Activated naive CD4-positive, alpha-beta T cell treated with anti-CD3 and anti-CD28 coated beads, Interleukin-2, amount 10 ng/mL, durations not matched to agents 7 days and 5 days (primary cell): Measurements from ENCODE around the gene DDX39A.
A peak's percentile ranks its signal among the peaks of the same experiment; 100 is the strongest.
"Not testable (repeated sequence)": the region's sequence is repeated elsewhere in the genome, so short reads cannot be mapped to it uniquely, and the experiment has no call there.

Experiments used
- CTCF ChIA-PET: fragments of 350-600 bp; sonication (Branson Sonifier 250); formaldehyde crosslinking; loops from one replicate; lab custom pipeline; 2021; ENCODE audit warnings: antibody characterized with exemption; lab: Charles Lee
- DNase-seq: peaks from one replicate; pipeline ENCODE4 v3.0.0-alpha.2; 2020
- H3K27ac Mint-ChIP-seq: one replicate; pipeline ENCODE4 v1.8.0; 2021; ENCODE audit warnings: mild to moderate bottlenecking, moderate library complexity, mixed read lengths
- H3K27me3 Mint-ChIP-seq: one replicate; pipeline ENCODE4 v1.8.0; 2021; ENCODE audit warnings: mild to moderate bottlenecking, mixed read lengths
- H3K36me3 Mint-ChIP-seq: one replicate; pipeline ENCODE4 v1.8.0; 2021; ENCODE audit warnings: mixed read lengths
- H3K4me1 Mint-ChIP-seq: one replicate; pipeline ENCODE4 v1.8.0; 2021; ENCODE audit warnings: mixed read lengths
- H3K4me3 Mint-ChIP-seq: one replicate; pipeline ENCODE4 v1.8.0; 2021; ENCODE audit warnings: mild to moderate bottlenecking, moderate library complexity, mixed read lengths
- H3K9me3 Mint-ChIP-seq: one replicate; pipeline ENCODE4 v1.8.0; 2021; ENCODE audit warnings: mixed read lengths

The DDX39A gene

GRCh38 chr19:14409146-14410023 lies 9.8 kb downstream of the DDX39A start:
- Mint-ChIP-seq H3K9me3 (no peaks in the 10 kb centered on the region), H3K27me3 (no peaks in the 10 kb centered on the region), H3K4me3 (no peak overlapping the region), H3K4me1 (peaks cover 43% of the 10 kb centered on the region), H3K36me3 (peaks cover 83% of the 10 kb centered on the region), H3K27ac (peak overlapping the region; percentile 84)
- CTCF ChIA-PET, result interaction anchor here (0.8 to 11.5 kb wide), 3 partner anchors 10 to 273 kb away, joined by 3 to 93 read pairs (median 3); partner anchors contain the start of gene ASF1B
- DNase-seq, result no peak

DNA sequence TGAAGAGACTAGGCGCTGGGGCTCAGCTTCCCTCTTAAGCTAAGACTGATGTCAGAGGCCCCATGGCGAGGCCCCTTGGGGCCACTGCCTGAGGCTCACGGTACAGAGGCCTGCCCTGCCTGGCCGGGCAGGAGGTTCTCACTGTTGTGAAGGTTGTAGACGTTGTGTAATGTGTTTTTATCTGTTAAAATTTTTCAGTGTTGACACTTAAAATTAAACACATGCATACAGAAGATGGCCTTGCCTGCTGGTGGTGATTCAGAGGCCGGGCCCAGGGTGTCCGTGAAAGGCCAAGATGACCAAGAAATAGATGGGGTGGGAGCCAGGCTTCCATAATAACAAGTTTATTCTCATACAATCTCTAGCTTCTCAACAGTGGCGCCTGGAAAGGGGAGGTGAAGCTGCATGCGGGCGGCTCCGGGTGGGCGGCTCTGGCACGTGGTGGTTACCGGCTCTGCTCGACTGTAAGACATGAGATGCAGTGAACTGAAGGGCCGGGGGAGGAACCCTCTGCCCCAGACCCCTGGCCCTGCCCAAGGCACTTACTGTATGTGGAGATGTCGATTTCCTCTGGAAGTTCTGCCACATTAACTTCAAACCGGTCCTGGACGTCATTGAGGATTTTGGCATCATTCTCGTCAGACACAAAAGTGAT lies 10.5 kb downstream of the DDX39A start:
- Mint-ChIP-seq H3K9me3 (no peaks in the 10 kb centered on the region), H3K27me3 (no peaks in the 10 kb centered on the region), H3K27ac (peak overlapping the region; percentile 61), H3K36me3 (peaks cover 83% of the 10 kb centered on the region), H3K4me3 (no peak overlapping the region), H3K4me1 (peaks cover 42% of the 10 kb centered on the region)
- DNase-seq, result no peak
- CTCF ChIA-PET, result interaction anchor here (1.8 to 11.5 kb wide), 2 partner anchors 45 to 60 kb away, joined by 5 to 93 read pairs; no protein-coding TSS in a partner anchor

DNA sequence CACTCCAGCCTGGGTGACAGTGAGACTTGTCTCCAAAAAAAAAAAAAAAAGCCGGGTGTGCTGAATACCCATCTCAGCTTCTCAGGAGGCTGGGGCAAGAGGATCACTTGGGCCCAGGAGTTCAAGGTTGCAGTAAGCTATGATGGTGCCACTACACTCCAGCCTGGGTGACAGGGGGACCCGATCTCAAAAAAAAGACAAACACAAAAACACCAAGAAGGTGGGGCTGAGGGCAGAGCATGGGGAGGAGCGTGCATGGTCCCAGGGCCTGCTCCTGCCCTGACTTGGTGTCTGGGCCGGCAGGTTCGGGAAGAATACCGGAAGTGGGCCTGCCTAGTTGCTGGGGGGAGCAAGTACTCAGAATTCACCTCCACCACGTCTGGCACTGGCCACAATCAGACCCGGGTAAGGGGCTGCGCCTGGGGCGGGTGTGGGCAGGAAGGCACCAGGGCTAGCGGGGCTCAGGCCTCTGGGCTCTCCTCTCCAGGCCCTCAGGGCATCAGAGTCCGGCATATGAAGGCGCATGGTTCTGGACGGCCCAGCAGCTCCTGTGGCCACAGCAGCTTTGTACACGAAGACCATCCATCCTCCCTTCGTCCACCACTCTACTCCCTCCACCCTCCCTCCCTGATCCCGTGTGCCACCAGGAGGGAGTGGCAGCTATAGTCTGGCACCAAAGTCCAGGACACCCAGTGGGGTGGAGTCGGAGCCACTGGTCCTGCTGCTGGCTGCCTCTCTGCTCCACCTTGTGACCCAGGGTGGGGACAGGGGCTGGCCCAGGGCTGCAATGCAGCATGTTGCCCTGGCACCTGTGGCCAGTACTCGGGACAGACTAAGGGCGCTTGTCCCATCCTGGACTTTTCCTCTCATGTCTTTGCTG lies 11.3 kb downstream of the DDX39A start:
- DNase-seq, result no peak
- no peaks in the 10 kb centered on the region for H3K9me3 Mint-ChIP-seq
- peak overlapping the region; percentile 26 for H3K27ac Mint-ChIP-seq
- H3K4me3 Mint-ChIP-seq, result no peak overlapping the region
- CTCF ChIA-PET, result interaction anchor here (0.6 to 11.5 kb wide), 6 partner anchors 10 to 266 kb away, joined by 3 to 93 read pairs (median 4); no protein-coding TSS in a partner anchor
- peaks cover 79% of the 10 kb centered on the region for H3K36me3 Mint-ChIP-seq
- H3K27me3 Mint-ChIP-seq, result no peaks in the 10 kb centered on the region
- peaks cover 34% of the 10 kb centered on the region for H3K4me1 Mint-ChIP-seq

DNA sequence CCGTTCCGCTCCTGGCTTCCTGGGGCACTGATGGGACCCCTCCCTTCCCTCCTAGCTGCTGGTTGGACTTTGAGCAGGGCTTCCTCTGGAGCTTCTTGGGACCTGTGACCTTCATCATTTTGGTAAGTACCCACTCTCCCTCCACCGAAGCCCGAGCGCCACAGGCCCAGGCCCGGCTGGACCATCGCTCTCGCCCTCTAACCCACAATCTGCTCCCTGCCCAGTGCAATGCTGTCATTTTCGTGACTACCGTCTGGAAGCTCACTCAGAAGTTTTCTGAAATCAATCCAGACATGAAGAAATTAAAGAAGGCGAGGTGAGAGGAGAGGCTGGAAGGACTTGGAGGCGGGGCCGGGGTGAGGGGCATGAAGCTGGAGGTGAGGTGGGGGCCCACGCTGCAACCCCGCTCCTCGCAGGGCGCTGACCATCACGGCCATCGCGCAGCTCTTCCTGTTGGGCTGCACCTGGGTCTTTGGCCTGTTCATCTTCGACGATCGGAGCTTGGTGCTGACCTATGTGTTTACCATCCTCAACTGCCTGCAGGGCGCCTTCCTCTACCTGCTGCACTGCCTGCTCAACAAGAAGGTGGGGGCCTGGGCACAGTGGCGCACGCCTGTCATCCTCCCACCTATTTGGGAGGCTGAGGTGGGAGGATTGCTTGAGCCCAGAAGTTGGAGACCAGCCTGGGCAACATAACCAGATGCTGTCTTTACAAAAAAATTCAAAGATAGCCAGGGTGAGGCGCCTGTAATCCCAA lies 12.3 kb downstream of the DDX39A start:
- H3K4me1 Mint-ChIP-seq, result peaks cover 26% of the 10 kb centered on the region

DNA sequence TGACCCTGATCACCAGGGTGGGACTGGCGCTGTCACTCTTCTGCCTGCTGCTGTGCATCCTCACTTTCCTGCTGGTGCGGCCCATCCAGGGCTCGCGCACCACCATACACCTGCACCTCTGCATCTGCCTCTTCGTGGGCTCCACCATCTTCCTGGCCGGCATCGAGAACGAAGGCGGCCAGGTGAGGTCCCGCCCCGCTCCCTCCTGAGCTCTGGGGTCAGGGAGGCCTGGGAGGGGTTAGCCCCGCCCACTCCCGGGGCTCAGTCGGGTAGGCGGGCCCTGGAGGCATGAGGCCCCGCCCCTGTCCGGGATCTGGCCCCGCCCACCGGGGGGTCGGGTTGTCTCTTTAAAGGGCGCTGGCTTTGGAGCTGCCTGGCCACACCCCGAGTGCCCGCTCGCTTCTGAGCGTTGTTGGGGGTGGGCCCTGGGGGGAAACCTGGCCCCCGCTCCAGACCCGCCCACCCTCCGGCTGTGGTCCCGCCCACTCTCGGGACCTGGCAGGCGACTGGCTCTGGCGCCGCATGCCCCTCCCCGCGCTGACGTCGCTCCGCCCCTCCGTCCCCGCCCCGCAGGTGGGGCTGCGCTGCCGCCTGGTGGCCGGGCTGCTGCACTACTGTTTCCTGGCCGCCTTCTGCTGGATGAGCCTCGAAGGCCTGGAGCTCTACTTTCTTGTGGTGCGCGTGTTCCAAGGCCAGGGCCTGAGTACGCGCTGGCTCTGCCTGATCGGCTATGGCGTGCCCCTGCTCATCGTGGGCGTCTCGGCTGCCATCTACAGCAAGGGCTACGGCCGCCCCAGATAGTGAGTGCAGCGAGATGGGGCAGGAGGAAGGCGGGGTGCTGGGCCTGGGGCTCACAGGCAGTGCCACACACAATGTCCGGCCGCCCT lies 13.1 kb downstream of the DDX39A start:
- Mint-ChIP-seq H3K4me3 (no peak overlapping the region), H3K27ac (peak overlapping the region; percentile 81), H3K27me3 (no peaks in the 10 kb centered on the region), H3K36me3 (peaks cover 81% of the 10 kb centered on the region), H3K4me1 (peaks cover 22% of the 10 kb centered on the region), H3K9me3 (no peaks in the 10 kb centered on the region)
- CTCF ChIA-PET, result interaction anchor here (0.6 to 11.5 kb wide), 10 partner anchors 10 to 266 kb away, joined by 3 to 93 read pairs (median 4); partner anchors contain the start of gene ADGRE5
- DNase-seq, result peak; percentile 91

More for the DNA sequence above, 12.3 kb downstream of the DDX39A start:
- Mint-ChIP-seq H3K27me3 (no peaks in the 10 kb centered on the region), H3K4me3 (no peak overlapping the region), H3K27ac (peak overlapping the region; percentile 81), H3K36me3 (peaks cover 81% of the 10 kb centered on the region), H3K9me3 (no peaks in the 10 kb centered on the region)
- CTCF ChIA-PET, result interaction anchor here (1.0 to 11.5 kb wide), 9 partner anchors 9 to 208 kb away, joined by 3 to 93 read pairs (median 5); partner anchors contain the start of gene ADGRE5
- no peak for DNase-seq

DNA sequence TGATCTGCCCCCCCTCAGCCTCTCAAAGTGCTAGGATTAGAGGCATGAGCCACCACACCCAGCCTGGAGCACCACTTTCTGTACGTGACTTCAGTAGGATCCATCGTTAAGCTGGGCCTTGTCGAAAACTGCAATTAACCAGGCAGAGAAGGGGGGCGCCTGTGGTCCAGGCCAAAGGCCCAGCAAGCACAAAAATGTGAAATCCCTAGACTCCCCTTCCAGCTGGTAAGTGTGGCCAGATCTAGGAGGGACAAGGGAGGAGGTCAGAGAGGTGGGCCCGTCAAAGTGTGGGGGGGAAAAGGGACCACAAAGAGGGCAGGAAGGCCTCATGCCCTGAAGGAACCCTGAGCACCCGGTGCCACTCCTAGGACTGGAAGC lies 13.8 kb downstream of the DDX39A start:
- DNase-seq, result no peak
- CTCF ChIA-PET, result interaction anchor here (0.6 to 11.5 kb wide), 4 partner anchors 42 to 265 kb away, joined by 3 to 93 read pairs (median 4); no protein-coding TSS in a partner anchor
- peak overlapping the region; percentile 65 for H3K27ac Mint-ChIP-seq
- H3K27me3 Mint-ChIP-seq, result no peaks in the 10 kb centered on the region
- H3K9me3 Mint-ChIP-seq, result no peaks in the 10 kb centered on the region
- peaks cover 18% of the 10 kb centered on the region for H3K4me1 Mint-ChIP-seq
- no peak overlapping the region for H3K4me3 Mint-ChIP-seq
- H3K36me3 Mint-ChIP-seq, result peaks cover 79% of the 10 kb centered on the region

GRCh38 chr19:14404312-14404711 lies 14.8 kb downstream of the DDX39A start:
- H3K36me3 Mint-ChIP-seq, result peaks cover 73% of the 10 kb centered on the region
- H3K27me3 Mint-ChIP-seq, result no peaks in the 10 kb centered on the region
- no peak for DNase-seq
- no peak overlapping the region for H3K27ac Mint-ChIP-seq
- peaks cover 16% of the 10 kb centered on the region for H3K4me1 Mint-ChIP-seq
- H3K9me3 Mint-ChIP-seq, result no peaks in the 10 kb centered on the region
- no peak overlapping the region for H3K4me3 Mint-ChIP-seq
- CTCF ChIA-PET, result interaction anchor here (0.7 to 11.5 kb wide), 3 partner anchors 41 to 76 kb away, joined by 3 to 93 read pairs (median 5); no protein-coding TSS in a partner anchor

GRCh38 chr19:14403145-14403930 lies 15.8 kb downstream of the DDX39A start:
- H3K4me3 Mint-ChIP-seq, H3K9me3 Mint-ChIP-seq, DNase-seq, H3K27me3 Mint-ChIP-seq, H3K27ac Mint-ChIP-seq: not testable (repeated sequence)
- H3K36me3 Mint-ChIP-seq, result peaks cover 68% of the 10 kb centered on the region
- CTCF ChIA-PET, result interaction anchor here (11.5 kb wide), 1 partner anchor 40 kb away, joined by 93 read pairs; no protein-coding TSS in a partner anchor
- peaks cover 16% of the 10 kb centered on the region for H3K4me1 Mint-ChIP-seq

GRCh38 chr19:14402332-14403144 lies 16.6 kb downstream of the DDX39A start:
- Mint-ChIP-seq H3K27ac (peak overlapping the region; percentile 60), H3K4me3 (no peak overlapping the region), H3K27me3 (no peaks in the 10 kb centered on the region), H3K36me3 (peaks cover 67% of the 10 kb centered on the region), H3K4me1 (peaks cover 18% of the 10 kb centered on the region), H3K9me3 (no peaks in the 10 kb centered on the region)
- DNase-seq, result no peak
- CTCF ChIA-PET, result interaction anchor here (1.0 to 11.5 kb wide), 2 partner anchors 39 to 41 kb away, joined by 5 to 93 read pairs; no protein-coding TSS in a partner anchor

GRCh38 chr19:14401468-14402195 lies 17.5 kb downstream of the DDX39A start:
- H3K36me3 Mint-ChIP-seq, result peaks cover 64% of the 10 kb centered on the region
- no peaks in the 10 kb centered on the region for H3K27me3 Mint-ChIP-seq
- H3K4me1 Mint-ChIP-seq, result peaks cover 18% of the 10 kb centered on the region
- CTCF ChIA-PET, result interaction anchor here (1.0 kb wide), 1 partner anchor 40 kb away, joined by 5 read pairs; no protein-coding TSS in a partner anchor
- H3K4me3 Mint-ChIP-seq, result no peak overlapping the region
- no peaks in the 10 kb centered on the region for H3K9me3 Mint-ChIP-seq
- peak overlapping the region; percentile 81 for H3K27ac Mint-ChIP-seq
- no peak for DNase-seq
